GM18508 (cell line): ENCODE data around the gene TDRD1.

Source experiments
- ATAC-seq: cut with Tn5 transposase; IDR thresholded peaks from one replicate; pipeline ENCODE4 v1.9.1; 2021; ENCODE audit warnings: moderate number of reproducible peaks; ENCODE audit not compliant: insufficient read depth, unreplicated experiment

The TDRD1 gene

GRCh38 chr10:114173921-114174694, 5.0 kb upstream of the TDRD1 start, which contains the start of gene CCDC186:
Gene CCDC186, minus strand, starts transcription at chr10:114174203. Its CDS starts 10,935 bp downstream, at chr10:114163268.
- ATAC-seq, result peak; percentile 81

GRCh38 chr10:114174695-114175188, 4.4 kb upstream of the TDRD1 start:
- peak; percentile 19 for ATAC-seq

- no peak for ATAC-seq
Measured at GRCh38 chr10:114175667-114176066, 3.5 kb upstream of the TDRD1 start.

GRCh38 chr10:114176511-114176910, 2.6 kb upstream of the TDRD1 start:
- ATAC-seq, result no peak

- no peak for ATAC-seq
Measured at GRCh38 chr10:114179747-114180146, 594 bp downstream of the TDRD1 start.

- no peak for ATAC-seq
Measured at GRCh38 chr10:114180937-114181336, 1.8 kb downstream of the TDRD1 start.

- ATAC-seq, result no peak
Measured at GRCh38 chr10:114181971-114182370, 2.8 kb downstream of the TDRD1 start.

- no peak for ATAC-seq
Measured at GRCh38 chr10:114183563-114183962, 4.4 kb downstream of the TDRD1 start.

GRCh38 chr10:114184276-114184675, 5.1 kb downstream of the TDRD1 start:
- ATAC-seq, result no peak

GRCh38 chr10:114188001-114188400, 8.8 kb downstream of the TDRD1 start:
- ATAC-seq, result no peak

- ATAC-seq, result no peak
Measured at GRCh38 chr10:114188900-114189299, 9.7 kb downstream of the TDRD1 start.

GRCh38 chr10:114189700-114190099, 10.5 kb downstream of the TDRD1 start:
- ATAC-seq, result no peak

- peak; percentile 86 for ATAC-seq
Measured at GRCh38 chr10:114195079-114195478, 15.9 kb downstream of the TDRD1 start.

- ATAC-seq, result no peak
Measured at GRCh38 chr10:114199239-114199638, 20.1 kb downstream of the TDRD1 start.

GRCh38 chr10:114202812-114203211, 23.7 kb downstream of the TDRD1 start:
- no peak for ATAC-seq

- no peak for ATAC-seq
Measured at GRCh38 chr10:114206902-114207301, 27.7 kb downstream of the TDRD1 start.

- no peak for ATAC-seq
Measured at GRCh38 chr10:114207349-114207748, 28.2 kb downstream of the TDRD1 start.

- ATAC-seq, result no peak
Measured at GRCh38 chr10:114208351-114208750, 29.2 kb downstream of the TDRD1 start.

GRCh38 chr10:114212153-114212552, 33.0 kb downstream of the TDRD1 start:
- ATAC-seq, result no peak

GRCh38 chr10:114215033-114215432, 35.9 kb downstream of the TDRD1 start:
- no peak for ATAC-seq

- ATAC-seq, result no peak
Measured at GRCh38 chr10:114220281-114220680, 41.1 kb downstream of the TDRD1 start.

GRCh38 chr10:114221235-114221634, 42.1 kb downstream of the TDRD1 start:
- no peak for ATAC-seq
